ENCODE measurements around the gene ATF6. TPM values are rescaled to one million over a fixed set of nuclear protein-coding genes. Genes with fewer than 3 reads are reported as not detected.

ATF6 gene
- total RNA-seq, 1 donor from 2014 or later, result 28.0 TPM

- H3K4me3 Mint-ChIP-seq, result no peak overlapping the region
- H3K27me3 Mint-ChIP-seq (ENCODE audit: low read depth), result no peaks in the 10 kb centered on the region
- no peak for DNase-seq (ENCODE audit: low spot score in 2 of 2, unreplicated experiment in 2 of 2)
- peaks cover 6% of the 10 kb centered on the region for H3K4me1 Mint-ChIP-seq
- no peak overlapping the region for H3K27ac Mint-ChIP-seq
- H3K36me3 Mint-ChIP-seq, result peaks cover 8% of the 10 kb centered on the region
- no peak for TF ChIP-seq CTCF (IDR thresholded peaks at IDR 0.05; ENCODE audit: unreplicated experiment)
- no peaks in the 10 kb centered on the region for H3K9me3 Mint-ChIP-seq
These were observed 97.4 kb downstream of the ATF6 start for GRCh38 chr1:161863549-161863948.

GRCh38 chr1:161864577-161864976 lies 98.5 kb downstream of the ATF6 start:
- no peak for DNase-seq (ENCODE audit: low spot score in 2 of 2, unreplicated experiment in 2 of 2)
- TF ChIP-seq CTCF (IDR thresholded peaks at IDR 0.05; ENCODE audit: unreplicated experiment), result no peak
- no peaks in the 10 kb centered on the region for H3K27me3 Mint-ChIP-seq (ENCODE audit: low read depth)
- H3K9me3 Mint-ChIP-seq, result no peaks in the 10 kb centered on the region
- peaks cover 6% of the 10 kb centered on the region for H3K4me1 Mint-ChIP-seq
- H3K27ac Mint-ChIP-seq, result no peak overlapping the region
- H3K36me3 Mint-ChIP-seq, result peaks cover 8% of the 10 kb centered on the region
- no peak overlapping the region for H3K4me3 Mint-ChIP-seq

GRCh38 chr1:161866241-161866640 lies 100.1 kb downstream of the ATF6 start:
- peaks cover 16% of the 10 kb centered on the region for H3K4me1 Mint-ChIP-seq
- no peaks in the 10 kb centered on the region for H3K9me3 Mint-ChIP-seq
- H3K27me3 Mint-ChIP-seq (ENCODE audit: low read depth), result no peaks in the 10 kb centered on the region
- DNase-seq (ENCODE audit: low spot score in 2 of 2, unreplicated experiment in 2 of 2), result no peak
- TF ChIP-seq CTCF (IDR thresholded peaks at IDR 0.05; ENCODE audit: unreplicated experiment), result no peak
- peaks cover 8% of the 10 kb centered on the region for H3K36me3 Mint-ChIP-seq
- no peak overlapping the region for H3K4me3 Mint-ChIP-seq
- no peak overlapping the region for H3K27ac Mint-ChIP-seq

- Mint-ChIP-seq H3K36me3 (peaks cover 9% of the 10 kb centered on the region), H3K9me3 (no peaks in the 10 kb centered on the region), H3K4me3 (no peak overlapping the region), H3K27me3 (ENCODE audit: low read depth) (no peaks in the 10 kb centered on the region), H3K27ac (peak overlapping the region; percentile 5), H3K4me1 (peaks cover 30% of the 10 kb centered on the region)
- no peak for DNase-seq (ENCODE audit: low spot score in 2 of 2, unreplicated experiment in 2 of 2)
- TF ChIP-seq CTCF (IDR thresholded peaks at IDR 0.05; ENCODE audit: unreplicated experiment), result no peak
These were observed 102.7 kb downstream of the ATF6 start for GRCh38 chr1:161868832-161869231.

GRCh38 chr1:161869291-161869690 lies 103.2 kb downstream of the ATF6 start:
- no peak overlapping the region for H3K27ac Mint-ChIP-seq
- H3K9me3 Mint-ChIP-seq, result no peaks in the 10 kb centered on the region
- H3K36me3 Mint-ChIP-seq, result peaks cover 9% of the 10 kb centered on the region
- H3K4me1 Mint-ChIP-seq, result peaks cover 30% of the 10 kb centered on the region
- H3K27me3 Mint-ChIP-seq (ENCODE audit: low read depth), result no peaks in the 10 kb centered on the region
- no peak overlapping the region for H3K4me3 Mint-ChIP-seq
- TF ChIP-seq CTCF (IDR thresholded peaks at IDR 0.05; ENCODE audit: unreplicated experiment), result no peak
- no peak for DNase-seq (ENCODE audit: low spot score in 2 of 2, unreplicated experiment in 2 of 2)

DNA sequence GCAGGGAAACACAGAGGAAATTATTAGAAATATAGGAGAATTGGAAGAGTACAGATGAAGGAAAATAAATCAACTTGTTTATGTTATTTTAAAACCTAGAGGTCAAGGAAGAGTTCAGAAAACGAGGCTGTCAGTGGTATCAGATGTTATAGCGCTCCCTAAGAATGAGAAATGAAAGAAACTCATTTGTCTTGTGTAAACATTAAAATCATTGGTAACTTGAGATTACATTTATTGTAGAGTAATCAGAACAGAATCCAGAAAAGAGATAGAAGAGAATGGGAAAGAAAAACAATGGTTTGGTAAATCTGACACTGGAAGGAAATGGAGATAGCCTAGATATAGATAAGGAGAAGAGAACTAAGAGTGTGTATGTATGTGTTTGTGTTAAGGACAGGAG lies 106.4 kb downstream of the ATF6 start:
- Mint-ChIP-seq H3K9me3 (no peaks in the 10 kb centered on the region), H3K4me1 (peaks cover 30% of the 10 kb centered on the region), H3K27ac (no peak overlapping the region), H3K4me3 (no peak overlapping the region), H3K36me3 (peaks cover 5% of the 10 kb centered on the region), H3K27me3 (ENCODE audit: low read depth) (no peaks in the 10 kb centered on the region)
- no peak for TF ChIP-seq CTCF (IDR thresholded peaks at IDR 0.05; ENCODE audit: unreplicated experiment)
- DNase-seq (ENCODE audit: low spot score in 2 of 2, unreplicated experiment in 2 of 2), result no peak
